Gastrocnemius medialis (tissue), 4 donors: ENCODE measurements around the gene RACK1. TPM values are rescaled to one million over a fixed set of nuclear protein-coding genes. Genes with fewer than 3 reads are reported as not detected.
"Not testable (repeated sequence)": the region's sequence is repeated elsewhere in the genome, so short reads cannot be mapped to it uniquely, and the experiment has no call there.

Source experiments
- ATAC-seq, 2 donors: fragments of 150-250 bp; one replicate each; pipeline ENCODE4 v1.9.1; 2016
- DNase-seq, 2 donors: peaks; one replicate each; pipeline ENCODE4 v3.0.0-alpha.2; 2019
- H3K27ac ChIP-seq, 4 donors: fragments of 200-600 bp; sonication (generic); 1 replicate in 1 of 4; 2 replicates in 3 of 4; pipeline ENCODE4 v1.5.1; 2016 to 2018; ENCODE audit warnings: mild to moderate bottlenecking in 2 of 4, moderate library complexity in 1 of 4
- H3K27me3 ChIP-seq, 3 donors: fragments of 200-600 bp; sonication (generic) in 2 of 3; 1 replicate in 1 of 3; 2 replicates in 2 of 3; pipeline versions ENCODE4 v1.5.1 to v1.6.0; 2016 to 2019; ENCODE audit warnings: mild to moderate bottlenecking in 1 of 3, moderate library complexity in 1 of 3
- H3K36me3 ChIP-seq, 2 donors: fragments of 200-600 bp; sonication (generic) in 1 of 2; one replicate each; pipeline ENCODE4 v1.5.1; 2017 to 2018
- H3K4me1 ChIP-seq, 2 donors: fragments of 200-600 bp; sonication (generic) in 1 of 2; one replicate each; pipeline ENCODE4 v1.5.1; 2016 to 2017; ENCODE audit warnings: mild to moderate bottlenecking in 2 of 2
- H3K4me3 ChIP-seq, 4 donors: fragments of 200-600 bp; sonication (generic) in 3 of 4; 1 replicate in 1 of 4; 2 replicates in 3 of 4; pipeline ENCODE4 v1.5.1; 2016 to 2019; ENCODE audit warnings: mild to moderate bottlenecking in 2 of 4
- H3K9me3 ChIP-seq, 3 donors: fragments of 200-600 bp; sonication (generic) in 2 of 3; 1 replicate in 1 of 3; 2 replicates in 2 of 3; pipeline ENCODE4 v1.5.1; 2016 to 2019
- POLR2A ChIP-seq, 2 donors: fragments of 450-650 bp; IDR thresholded peaks; one replicate each; pipeline ENCODE4 v1.6.1; 2017; ENCODE audit warnings: antibody characterized with exemption in 2 of 2, mild to moderate bottlenecking in 2 of 2, moderate library complexity in 2 of 2
- in situ Hi-C, 4 donors: fragments of 200-750 bp; cut with MboI; loops; one replicate each; pipeline versions ENCODE4 v1.15.0 to v1.8.0; 2017; ENCODE audit warnings: low sequenced_read_pairs in 4 of 4
- intact Hi-C: fragments of 100-400 bp; cut with DNase I; formaldehyde crosslinking; loops from one replicate; pipeline ENCODE4 v1.15.1; 2023; ENCODE audit warnings: low total_unique reads
- total RNA-seq, 4 donors: library from RNA; depleted of rRNA; stranded (reverse); fragments of >200 nt; gene quantifications; one replicate each; pipeline versions ENCODE4 v1.1.0 to v1.2.3, GENCODE V29; 2016
- TF ChIP-seq, protein P1 (sequence below), 5 experiments: fragments of 450-650 bp in 3 of 5; fragments of 200-600 bp in 2 of 5; sonication (generic) in 2 of 5; IDR thresholded peaks in 4 of 5; conservative IDR thresholded peaks in 1 of 5; 1 replicate in 4 of 5; 2 replicates in 1 of 5; pipeline ENCODE4 v1.5.1; 2016 to 2019; ENCODE audit warnings: antibody characterized with exemption in 5 of 5, mild to moderate bottlenecking in 3 of 5, moderate library complexity in 3 of 5

RACK1 gene
- total RNA-seq, 4 donors from 2014 or later: 1,697 to 2,187 (median 1,957) TPM

DNA sequence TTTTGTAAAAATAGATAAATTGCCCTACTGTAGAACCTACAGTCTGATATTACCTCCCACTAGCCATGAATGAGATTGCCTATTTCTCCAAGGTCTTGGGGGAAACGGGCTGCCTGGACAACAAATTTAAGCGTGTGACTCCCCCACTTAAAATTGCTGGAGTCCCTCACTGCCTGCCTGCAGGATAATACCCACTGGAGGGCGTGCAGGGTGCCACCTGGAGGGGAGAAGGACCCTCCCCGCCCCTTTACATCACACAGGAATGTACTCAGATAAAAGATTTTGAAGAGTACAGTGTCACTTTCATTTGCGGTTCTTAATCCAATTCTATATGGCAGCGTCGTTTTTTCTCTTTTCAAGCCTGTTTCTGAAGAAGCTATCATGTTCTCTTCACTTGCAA is 32.5 kb downstream of the RACK1 start:
- no peak for ATAC-seq
- no peak for DNase-seq
- Histone ChIP-seq H3K4me1 (peaks cover 30 to 33% of the 10 kb centered on the region in 2 donors), H3K9me3 (no peaks in the 10 kb centered on the region), H3K27ac (peak overlapping the region; percentile 78 to 89 (median 82)), H3K36me3 (no peaks in the 10 kb centered on the region), H3K4me3 (no peak overlapping the region), H3K27me3 (no peaks in the 10 kb centered on the region)
- TF ChIP-seq, protein P1, sequence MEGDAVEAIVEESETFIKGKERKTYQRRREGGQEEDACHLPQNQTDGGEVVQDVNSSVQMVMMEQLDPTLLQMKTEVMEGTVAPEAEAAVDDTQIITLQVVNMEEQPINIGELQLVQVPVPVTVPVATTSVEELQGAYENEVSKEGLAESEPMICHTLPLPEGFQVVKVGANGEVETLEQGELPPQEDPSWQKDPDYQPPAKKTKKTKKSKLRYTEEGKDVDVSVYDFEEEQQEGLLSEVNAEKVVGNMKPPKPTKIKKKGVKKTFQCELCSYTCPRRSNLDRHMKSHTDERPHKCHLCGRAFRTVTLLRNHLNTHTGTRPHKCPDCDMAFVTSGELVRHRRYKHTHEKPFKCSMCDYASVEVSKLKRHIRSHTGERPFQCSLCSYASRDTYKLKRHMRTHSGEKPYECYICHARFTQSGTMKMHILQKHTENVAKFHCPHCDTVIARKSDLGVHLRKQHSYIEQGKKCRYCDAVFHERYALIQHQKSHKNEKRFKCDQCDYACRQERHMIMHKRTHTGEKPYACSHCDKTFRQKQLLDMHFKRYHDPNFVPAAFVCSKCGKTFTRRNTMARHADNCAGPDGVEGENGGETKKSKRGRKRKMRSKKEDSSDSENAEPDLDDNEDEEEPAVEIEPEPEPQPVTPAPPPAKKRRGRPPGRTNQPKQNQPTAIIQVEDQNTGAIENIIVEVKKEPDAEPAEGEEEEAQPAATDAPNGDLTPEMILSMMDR (IDR thresholded peaks at IDR 0.05 in 4 of 5, conservative IDR thresholded peaks at IDR 0.05 in 1 of 5): no peak
- TF ChIP-seq POLR2A (IDR thresholded peaks at IDR 0.05): no peak
- intact Hi-C loops (no loop called here), in situ Hi-C loops (no loop called here)

DNA sequence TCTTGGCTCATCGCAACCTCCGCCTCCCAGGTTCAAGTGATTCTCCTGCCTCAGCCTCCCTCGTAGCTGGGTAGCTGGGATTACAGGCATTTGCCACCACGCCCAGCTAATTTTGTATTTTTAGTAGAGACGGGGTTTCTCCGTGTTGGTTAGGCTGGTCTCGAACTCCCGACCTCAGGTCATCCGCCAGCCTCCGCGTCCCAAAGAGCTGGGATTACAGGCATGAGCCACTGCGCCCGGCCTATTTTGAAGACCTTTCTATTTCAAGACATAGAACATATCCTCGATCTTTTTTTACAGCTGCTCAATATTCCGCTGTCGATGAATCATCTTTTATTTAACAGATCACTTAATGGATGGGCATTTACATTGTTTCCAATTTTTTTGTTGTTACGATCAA is 33.0 kb downstream of the RACK1 start:
- ATAC-seq, H3K9me3 ChIP-seq, in situ Hi-C loops, H3K4me3 ChIP-seq, H3K36me3 ChIP-seq, DNase-seq, H3K27me3 ChIP-seq, intact Hi-C loops: not testable (repeated sequence)
- peak overlapping the region in 3 of 4 donors; percentile 81 to 89 (median 82) for H3K27ac ChIP-seq
- H3K4me1 ChIP-seq: peaks cover 31 to 38% of the 10 kb centered on the region in 2 donors

DNA sequence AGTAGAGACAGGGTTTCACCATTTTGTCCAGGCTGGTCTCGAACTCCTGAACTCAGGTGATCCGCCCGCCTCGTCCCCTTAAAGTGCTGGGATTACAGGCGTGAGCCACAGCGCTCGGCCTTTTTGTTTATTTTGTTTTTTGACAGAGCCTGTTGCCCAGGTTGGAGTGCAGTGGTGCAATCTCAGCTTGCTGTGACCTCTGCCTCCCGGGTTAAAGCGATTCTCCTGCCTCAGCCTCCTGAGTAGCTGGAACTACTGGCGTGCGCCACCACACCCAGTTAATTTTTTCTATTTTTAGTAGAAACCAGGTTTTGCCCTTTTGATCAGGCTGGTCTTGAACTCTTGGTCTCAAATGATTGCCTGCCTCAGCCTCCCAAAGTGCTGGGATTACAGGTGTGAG is 33.6 kb downstream of the RACK1 start:
- H3K4me3 ChIP-seq, DNase-seq, ATAC-seq, H3K9me3 ChIP-seq, H3K27me3 ChIP-seq, in situ Hi-C loops, intact Hi-C loops, H3K36me3 ChIP-seq: not testable (repeated sequence)
- Histone ChIP-seq H3K27ac (peak overlapping the region in 2 of 4 donors; percentile 81 to 89), H3K4me1 (peaks cover 37 to 42% of the 10 kb centered on the region in 2 donors)

DNA sequence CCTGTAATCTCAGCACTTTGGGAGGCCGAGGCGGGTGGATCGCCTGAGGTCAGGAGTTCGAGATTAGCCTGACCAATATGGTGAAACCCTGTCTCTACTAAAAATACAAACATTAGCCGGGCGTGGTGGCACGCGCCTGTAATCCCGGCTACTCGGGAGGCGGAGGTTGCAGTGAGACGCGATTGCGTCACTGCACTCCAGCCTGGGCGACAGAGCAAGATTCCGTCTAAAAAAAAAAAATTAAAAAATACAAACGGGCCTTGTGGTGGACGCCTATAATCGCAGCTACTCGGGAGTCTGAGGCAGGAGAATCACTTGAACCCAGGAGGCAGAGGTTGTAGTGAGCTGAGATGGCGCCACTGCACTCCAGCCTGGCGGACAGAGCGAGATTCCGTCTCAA is 34.7 kb downstream of the RACK1 start:
- DNase-seq, H3K27ac ChIP-seq, H3K36me3 ChIP-seq, H3K4me3 ChIP-seq, H3K27me3 ChIP-seq, H3K9me3 ChIP-seq, in situ Hi-C loops, ATAC-seq: not testable (repeated sequence)
- intact Hi-C loops: loop anchor here (5.0 kb wide), 1 partner anchor 33 kb away; the partner anchor contains the start of gene RACK1
- peaks cover 38 to 42% of the 10 kb centered on the region in 2 donors for H3K4me1 ChIP-seq

DNA sequence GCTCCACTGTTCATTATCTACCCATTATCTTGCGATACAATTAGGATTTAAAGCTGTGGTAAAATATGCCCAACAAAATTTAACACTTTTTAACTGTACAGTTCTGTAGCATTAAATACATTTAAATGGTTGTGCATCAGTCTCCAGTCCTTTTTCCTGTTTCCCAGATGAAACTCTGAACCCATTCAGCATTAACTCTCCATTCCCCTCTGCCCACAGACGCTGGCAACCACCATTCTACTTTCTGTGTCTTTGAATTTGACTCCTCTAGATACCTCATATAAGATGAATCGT is 35.8 kb downstream of the RACK1 start:
- TF ChIP-seq POLR2A (IDR thresholded peaks at IDR 0.05): no peak
- TF ChIP-seq, protein P1 (IDR thresholded peaks at IDR 0.05 in 4 of 5, conservative IDR thresholded peaks at IDR 0.05 in 1 of 5): no peak
- Histone ChIP-seq H3K4me1 (peaks cover 31 to 40% of the 10 kb centered on the region in 2 donors), H3K4me3 (peak overlapping the region in 2 of 4 donors; percentile 69 to 86), H3K27ac (peak overlapping the region; percentile 95 to 99 (median 97)), H3K36me3 (no peaks in the 10 kb centered on the region), H3K9me3 (no peaks in the 10 kb centered on the region), H3K27me3 (no peaks in the 10 kb centered on the region)
- in situ Hi-C loops: no loop called here
- intact Hi-C loops: loop anchor here (5.0 kb wide), 1 partner anchor 34 kb away; the partner anchor contains the start of gene RACK1
- no peak for DNase-seq
- no peak for ATAC-seq

DNA sequence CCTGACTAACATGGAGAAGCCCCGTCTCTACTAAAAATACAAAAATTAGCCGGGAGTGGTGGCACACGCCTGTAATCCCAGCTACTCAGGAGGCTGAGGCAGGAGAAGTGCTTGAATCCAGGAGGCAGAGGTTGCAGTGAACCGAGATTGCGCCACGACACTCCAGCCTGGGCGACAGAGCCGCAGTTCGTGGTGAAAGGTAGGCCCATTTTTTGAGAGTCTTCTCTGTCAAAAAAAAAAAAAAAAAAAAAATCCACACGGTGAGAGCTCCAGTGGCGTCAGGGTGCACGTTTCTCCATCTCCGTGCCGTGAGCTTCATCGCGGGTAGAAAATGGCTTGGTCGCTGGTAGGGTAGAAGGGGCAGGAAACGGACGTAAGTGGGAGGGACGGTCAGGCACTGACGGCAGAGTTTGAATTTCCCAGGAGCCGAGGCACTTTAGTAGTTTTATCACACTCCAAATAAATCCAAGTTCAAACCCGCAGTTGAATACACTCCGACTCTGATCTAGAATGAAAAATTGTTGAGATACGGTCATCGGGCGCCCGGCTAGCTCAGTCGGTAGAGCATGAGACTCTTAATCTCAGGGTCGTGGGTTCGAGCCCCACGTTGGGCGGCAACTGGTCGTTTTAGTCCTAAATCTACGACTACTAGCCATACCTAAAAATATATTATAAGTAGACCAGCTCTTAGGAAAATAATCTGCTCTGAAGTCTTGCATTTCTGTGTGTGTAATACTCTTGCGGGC is 36.3 kb downstream of the RACK1 start:
- in situ Hi-C loops (no loop called here), intact Hi-C loops (loop anchor here (5.0 kb wide), 1 partner anchor 35 kb away; the partner anchor contains the start of gene RACK1)
- ATAC-seq: peak; percentile 12 to 15
- peak overlapping the region; percentile 69 to 86 (median 80) for H3K4me3 ChIP-seq
- H3K27ac ChIP-seq: peak overlapping the region; percentile 95 to 99 (median 97)
- no peaks in the 10 kb centered on the region for H3K27me3 ChIP-seq
- no peaks in the 10 kb centered on the region for H3K36me3 ChIP-seq
- H3K9me3 ChIP-seq: no peaks in the 10 kb centered on the region
- peak in 1 of 2 donors; percentile 65 for DNase-seq
- peaks cover 29 to 38% of the 10 kb centered on the region in 2 donors for H3K4me1 ChIP-seq
- TF ChIP-seq POLR2A (IDR thresholded peaks at IDR 0.05): peak in 1 of 2 donors; percentile 18
- TF ChIP-seq, protein P1 (IDR thresholded peaks at IDR 0.05 in 4 of 5, conservative IDR thresholded peaks at IDR 0.05 in 1 of 5): no peak
